GM12891 (cell line): Measurements from ENCODE around the gene DKKL1.

Experiments
- PAX5 ChIP-seq: IDR thresholded peaks from 2 replicates; pipeline ENCODE4 v1.6.1; 2011; ENCODE audit warnings: low read length, moderate library complexity, mild to moderate bottlenecking; ENCODE audit not compliant: insufficient read depth, severe bottlenecking
- POLR2A ChIP-seq: IDR thresholded peaks from 2 replicates; pipeline ENCODE4 v1.6.1; 2011; ENCODE audit warnings: low read depth, low read length, control low read depth
- POLR2AphosphoS5 ChIP-seq: IDR thresholded peaks from 2 replicates; pipeline ENCODE4 v1.6.1; 2011; ENCODE audit warnings: low read depth, low read length, control low read depth
- SPI1 ChIP-seq: IDR thresholded peaks from 2 replicates; pipeline ENCODE4 v1.6.1; 2011; ENCODE audit warnings: low read depth, low read length, control low read depth
- TAF1 ChIP-seq: IDR thresholded peaks from 2 replicates; pipeline ENCODE4 v1.6.1; 2011; ENCODE audit warnings: low read depth, low read length, control low read depth

DNA sequence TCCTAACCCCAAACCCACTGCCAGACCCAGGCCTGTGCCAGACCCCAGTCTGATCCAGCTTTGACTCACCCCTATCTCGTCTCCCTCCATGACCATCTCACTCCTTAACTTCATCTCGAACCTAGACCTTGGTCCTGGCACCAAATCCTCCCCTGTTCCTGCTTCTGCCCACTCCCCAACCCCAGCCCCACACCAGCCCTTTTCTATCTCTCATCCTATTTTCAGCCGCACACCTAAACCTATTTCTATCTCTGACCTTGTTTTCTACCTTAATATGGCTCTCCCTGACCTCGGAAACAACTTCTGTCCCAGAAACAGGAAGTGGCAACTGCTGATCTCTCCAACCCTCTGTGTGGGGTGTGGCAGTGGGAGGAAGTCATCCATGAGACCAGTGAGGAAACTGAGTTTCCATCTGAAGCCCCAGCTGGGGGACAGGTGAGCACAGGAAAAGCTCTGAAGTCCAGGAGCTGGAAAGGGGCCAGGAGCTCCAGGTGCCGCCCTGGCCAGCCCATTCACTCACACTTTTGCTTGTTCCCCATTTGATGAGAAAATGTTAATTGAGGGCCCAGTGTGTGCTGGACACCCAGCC is 45.9 kb downstream of the DKKL1 start:
- TF ChIP-seq POLR2A (no peak), SPI1 (peak; percentile 96), POLR2AphosphoS5 (no peak), TAF1 (no peak), PAX5 (no peak)
